HG03565 (cell line): Measurements from ENCODE around the gene MZT2A.
"Not testable (repeated sequence)": the region's sequence is repeated elsewhere in the genome, so short reads cannot be mapped to it uniquely, and the experiment has no call there.

Experiments used
- ATAC-seq: cut with Tn5 transposase; IDR thresholded peaks from one replicate; pipeline ENCODE4 v1.9.1; 2021; ENCODE audit warnings: mild to moderate bottlenecking, moderate library complexity; ENCODE audit not compliant: unreplicated experiment

MZT2A gene

DNA sequence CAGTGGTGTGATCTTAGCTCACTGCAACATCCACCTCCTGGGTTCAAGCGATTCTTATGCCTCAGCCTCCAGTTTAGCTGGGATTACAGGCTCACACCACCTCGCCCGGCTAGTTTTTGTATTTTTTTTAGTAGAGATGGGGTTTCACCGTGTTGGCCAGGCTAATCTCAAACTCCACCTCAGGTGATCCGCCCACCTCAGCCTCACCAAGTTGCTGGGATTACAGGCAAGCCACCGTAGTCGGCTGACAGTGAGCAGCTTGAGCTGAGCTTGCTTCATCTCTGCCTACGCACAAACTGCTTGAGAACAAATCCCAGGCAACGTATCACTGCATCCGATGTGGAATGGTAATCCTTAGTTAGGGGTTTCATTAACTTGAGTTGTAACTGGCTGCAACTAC, 24.5 kb downstream of the MZT2A start:
- ATAC-seq = not testable (repeated sequence)

GRCh38 chr2:131454914-131455313, 37.3 kb downstream of the MZT2A start:
- ATAC-seq = not testable (repeated sequence)

DNA sequence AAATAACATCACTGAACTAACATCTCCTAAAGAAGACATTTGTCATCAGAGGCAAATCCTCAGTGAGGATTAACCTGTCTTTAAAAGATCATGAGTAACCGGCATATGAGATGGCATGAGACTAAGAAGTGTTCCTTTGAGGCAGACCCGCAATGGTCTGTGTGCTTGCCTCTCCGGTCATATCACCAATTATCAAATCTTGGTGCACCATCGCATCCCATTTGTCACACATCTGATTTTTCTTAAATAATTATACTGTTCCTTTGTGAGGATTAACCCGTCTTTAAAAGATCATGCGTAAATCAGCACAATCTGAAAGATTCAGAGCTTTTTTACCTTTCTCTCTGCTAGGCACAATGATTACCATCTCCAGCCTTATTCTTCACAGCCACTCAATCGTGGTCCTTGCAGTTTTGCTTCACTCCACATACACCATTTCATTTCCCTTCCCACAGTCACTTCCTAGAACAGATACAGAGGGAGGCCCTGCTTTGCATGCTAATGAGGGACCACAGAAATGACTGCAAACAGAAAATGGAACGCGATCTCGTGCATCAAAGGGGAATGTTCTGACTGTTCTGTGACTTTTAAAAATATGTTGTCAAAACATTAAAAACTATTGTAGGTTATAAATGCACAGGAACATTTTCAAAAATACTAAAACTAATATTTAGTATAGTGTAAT, 40.8 kb downstream of the MZT2A start:
- ATAC-seq = peak; percentile 92

- ATAC-seq = not testable (repeated sequence)
Measured at GRCh38 chr2:131447981-131448380, 44.2 kb downstream of the MZT2A start.

DNA sequence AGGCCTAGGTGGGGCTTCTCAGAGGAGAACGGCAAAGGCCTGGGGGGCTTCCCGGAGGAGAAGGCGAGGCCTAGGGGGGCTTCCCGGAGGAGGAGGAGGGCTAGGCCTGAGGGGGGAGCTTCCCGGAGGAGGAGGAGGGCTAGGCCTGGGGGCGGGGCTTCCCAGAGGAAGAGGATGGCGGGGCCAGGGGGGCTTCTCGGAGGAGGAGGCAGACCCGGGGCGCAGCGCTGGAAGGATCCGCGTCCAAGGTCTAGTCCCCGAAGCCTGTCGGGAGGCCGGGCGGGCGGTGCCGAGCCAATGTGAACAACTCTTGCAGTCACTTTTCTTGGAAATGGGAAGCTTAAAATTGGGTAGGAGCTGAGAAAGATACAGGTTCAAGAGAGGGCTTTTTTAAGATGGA, 46.3 kb downstream of the MZT2A start:
- no peak for ATAC-seq

GRCh38 chr2:131445515-131445797, 46.7 kb downstream of the MZT2A start:
- not testable (repeated sequence) for ATAC-seq

- ATAC-seq = not testable (repeated sequence)
Measured at GRCh38 chr2:131444736-131445514, 47.3 kb downstream of the MZT2A start.

- ATAC-seq = peak; percentile 64
Measured at GRCh38 chr2:131440742-131441468, 51.3 kb downstream of the MZT2A start.
